DMS153 (cell line): ENCODE data around the gene USP34.
"Not testable (repeated sequence)": the region's sequence is repeated elsewhere in the genome, so short reads cannot be mapped to it uniquely, and the experiment has no call there.

ENCODE experiments used
- DNase-seq: peaks from one replicate; lab custom pipeline; 2025; lab: John Stamatoyannopoulos, UW

USP34 gene

GRCh38 chr2:61423714-61424113 lies 47.2 kb downstream of the USP34 start:
- no peak for DNase-seq

DNA sequence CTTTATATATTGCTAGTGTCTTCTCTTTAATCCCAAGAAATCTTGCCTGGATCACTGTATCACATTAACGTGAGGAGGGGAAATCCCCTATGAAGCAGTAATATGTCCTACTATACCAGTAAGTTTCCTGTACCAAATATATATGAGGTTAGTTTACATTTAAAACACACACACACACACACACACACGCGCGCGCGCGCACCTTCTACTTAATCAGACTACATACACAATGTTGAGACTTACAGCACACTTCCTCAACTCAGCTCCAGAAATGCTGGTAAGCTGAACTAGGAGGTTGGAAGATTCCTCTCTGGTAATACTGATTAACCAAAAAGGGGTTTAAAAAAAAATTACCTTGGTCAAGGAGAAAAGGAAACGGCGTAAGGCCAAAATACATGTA lies 49.3 kb downstream of the USP34 start:
- DNase-seq, result no peak

- DNase-seq, result no peak
These were observed 49.8 kb downstream of the USP34 start for GRCh38 chr2:61420991-61421544.

- DNase-seq, result no peak
These were observed 51.3 kb downstream of the USP34 start for GRCh38 chr2:61419570-61419969.

GRCh38 chr2:61419129-61419528 lies 51.8 kb downstream of the USP34 start:
- DNase-seq, result no peak

GRCh38 chr2:61416871-61417645 lies 53.8 kb downstream of the USP34 start:
- DNase-seq, result no peak

GRCh38 chr2:61415265-61415664 lies 55.6 kb downstream of the USP34 start:
- no peak for DNase-seq

DNA sequence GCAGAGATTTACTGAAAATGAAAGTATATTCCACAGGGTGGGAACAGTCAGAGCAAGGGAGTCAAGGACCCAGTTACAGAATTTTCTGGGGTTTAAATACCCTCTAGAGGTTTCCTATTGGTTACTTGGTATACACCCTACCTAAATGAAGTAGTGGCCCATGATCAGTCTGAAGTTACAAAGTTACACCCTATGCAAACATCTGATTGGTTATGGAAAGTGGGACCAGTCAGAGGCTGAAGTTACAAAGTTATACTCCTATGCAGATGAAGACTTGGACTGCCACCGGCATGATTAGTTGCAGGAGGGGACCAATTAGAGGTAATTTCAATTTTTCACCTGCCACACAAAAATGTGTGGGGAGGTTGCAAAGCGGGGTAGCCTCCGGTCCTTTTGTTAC lies 56.2 kb downstream of the USP34 start:
- DNase-seq, result no peak

- no peak for DNase-seq
These were observed 59.8 kb downstream of the USP34 start for GRCh38 chr2:61411109-61411508.

DNA sequence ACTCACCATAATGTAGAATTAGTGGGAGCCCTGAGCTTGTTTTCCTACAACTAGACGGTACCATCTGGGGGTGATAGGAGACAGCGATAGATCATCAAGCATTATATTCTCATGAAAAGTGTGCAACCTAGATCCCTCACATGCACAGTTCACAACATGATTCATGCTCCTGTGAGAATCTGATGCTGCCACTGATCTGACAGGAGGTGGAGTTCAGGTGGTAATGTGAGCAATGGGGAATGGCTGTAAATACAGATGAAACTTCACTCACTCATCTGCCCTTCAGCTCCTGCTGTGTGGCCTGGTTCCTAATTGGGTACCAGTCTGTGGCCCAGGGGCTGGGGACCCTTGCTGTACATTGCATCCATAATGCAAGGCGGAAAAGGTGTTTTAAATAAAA lies 60.7 kb downstream of the USP34 start:
- DNase-seq, result no peak

GRCh38 chr2:61405813-61406212 lies 65.1 kb downstream of the USP34 start:
- no peak for DNase-seq

DNA sequence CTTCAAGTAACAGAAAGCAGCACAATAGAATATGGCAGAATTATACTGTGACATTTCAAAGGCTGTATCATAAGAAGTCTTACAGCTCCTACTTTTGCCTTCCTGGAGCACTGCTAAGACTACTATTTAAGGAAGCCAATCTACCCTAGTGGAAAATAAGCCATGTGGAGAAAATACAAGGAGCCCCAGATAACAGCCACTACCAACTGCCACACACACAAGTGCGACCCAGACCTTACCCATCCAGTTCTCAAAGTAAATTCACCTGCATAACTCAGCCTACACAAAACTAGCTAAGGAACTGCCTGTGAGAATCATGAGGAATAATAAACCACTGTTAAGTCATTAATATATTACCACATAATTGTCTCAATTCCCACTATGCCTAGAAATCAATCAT lies 66.4 kb downstream of the USP34 start:
- DNase-seq, result no peak

GRCh38 chr2:61398413-61398812 lies 72.5 kb downstream of the USP34 start:
- DNase-seq, result no peak

DNA sequence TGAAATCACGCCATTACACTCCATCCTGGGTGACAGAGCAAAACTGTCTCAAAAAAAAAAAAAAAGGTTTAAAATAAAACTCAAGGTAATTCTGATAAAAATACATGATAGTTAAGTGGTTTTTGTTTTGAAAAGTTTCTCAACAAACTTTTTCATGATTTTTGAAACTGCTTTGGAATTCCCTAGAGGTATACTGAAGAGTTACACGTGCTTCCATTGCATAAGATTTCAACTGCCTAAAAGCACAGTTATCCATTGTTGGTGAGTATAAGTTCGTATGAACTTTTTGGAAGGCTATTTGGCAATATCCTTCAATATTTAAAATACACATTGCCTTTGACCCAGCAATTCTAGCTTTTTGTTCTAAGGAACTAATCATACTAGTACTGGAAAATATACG lies 74.9 kb downstream of the USP34 start:
- DNase-seq, result no peak

DNA sequence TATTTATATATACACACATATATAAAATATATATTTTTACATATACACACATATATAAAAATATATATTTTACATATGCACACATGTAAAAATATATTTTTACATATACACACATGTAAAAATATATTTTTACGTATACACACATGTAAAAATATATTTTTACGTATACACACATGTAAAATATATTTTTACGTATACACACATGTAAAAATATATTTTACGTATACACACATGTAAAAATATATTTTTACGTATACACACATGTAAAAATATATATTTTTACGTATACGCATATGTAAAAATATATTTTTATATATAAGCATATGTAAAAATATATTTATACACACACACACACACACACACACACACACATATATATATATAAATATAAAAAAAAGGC lies 83.3 kb downstream of the USP34 start:
- not testable (repeated sequence) for DNase-seq

DNA sequence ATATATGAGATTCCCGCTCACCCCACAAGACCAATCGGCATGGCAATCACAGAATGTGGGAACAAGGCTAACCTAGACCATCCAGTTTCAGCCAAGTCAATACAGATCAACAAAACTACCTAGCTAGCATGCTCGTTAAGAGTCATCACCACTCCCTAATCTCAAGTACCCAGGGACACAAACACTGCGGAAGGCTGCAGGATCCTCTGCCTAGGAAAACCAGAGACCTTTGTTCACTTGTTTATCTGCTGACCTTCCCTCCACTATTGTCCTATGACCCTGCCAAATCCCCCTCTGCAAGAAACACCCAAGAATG lies 90.0 kb downstream of the USP34 start:
- peak; percentile 3 for DNase-seq

DNA sequence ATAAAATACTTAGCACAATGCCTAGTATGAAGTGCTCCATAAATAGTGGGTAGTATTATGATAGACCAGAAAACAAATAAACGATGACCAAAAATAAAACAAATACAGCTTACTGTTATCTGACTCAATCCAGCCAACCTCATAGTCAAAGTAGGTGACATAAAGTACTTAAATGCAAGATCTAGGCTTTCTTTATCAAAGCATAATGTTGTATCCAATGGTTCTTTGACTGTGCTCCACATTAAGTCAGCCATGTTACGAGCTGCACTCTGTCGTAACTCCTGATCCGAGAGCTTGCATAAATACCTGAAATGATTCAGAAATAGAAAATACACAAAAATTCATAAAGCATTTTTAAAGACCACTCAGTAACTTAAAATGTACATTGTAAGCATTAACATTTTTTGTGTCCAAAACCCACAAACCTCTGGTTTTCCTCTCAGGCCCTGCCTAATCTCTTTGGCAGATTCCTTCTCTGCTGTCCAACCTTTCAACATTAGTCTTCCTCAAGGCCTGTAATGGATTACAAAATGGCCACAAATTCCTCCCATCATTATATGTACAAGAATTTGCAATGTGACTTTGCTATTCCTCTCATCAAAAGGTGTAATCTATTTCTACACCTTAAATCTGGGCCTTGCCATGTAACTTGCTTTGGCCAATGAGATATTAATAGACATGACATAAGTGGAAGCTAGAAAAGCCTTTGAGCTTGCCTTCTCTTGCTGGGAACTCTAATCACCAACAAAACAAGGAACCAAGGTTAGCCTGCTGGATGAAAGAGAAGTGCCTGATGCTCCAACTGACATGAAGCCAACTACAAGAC lies 90.6 kb downstream of the USP34 start:
- DNase-seq, result no peak

DNA sequence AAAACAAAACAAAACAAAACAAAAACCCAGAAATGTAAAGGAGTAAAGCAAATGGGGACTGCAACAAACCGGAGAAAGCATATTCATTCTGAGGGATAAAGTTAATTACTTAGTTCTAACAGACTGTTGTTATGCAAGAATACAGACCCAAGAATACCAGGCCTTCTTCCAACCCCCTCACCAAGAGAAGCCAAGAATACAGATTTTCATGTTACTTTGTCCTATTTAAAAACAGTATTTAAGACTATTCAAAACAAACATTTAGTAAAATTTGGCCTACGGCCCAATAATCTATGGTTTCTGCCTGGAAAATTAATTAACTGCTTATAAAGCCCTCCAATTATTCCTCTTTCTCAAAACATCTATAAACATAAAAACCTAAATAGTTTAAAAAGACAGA lies 91.4 kb downstream of the USP34 start:
- no peak for DNase-seq

DNA sequence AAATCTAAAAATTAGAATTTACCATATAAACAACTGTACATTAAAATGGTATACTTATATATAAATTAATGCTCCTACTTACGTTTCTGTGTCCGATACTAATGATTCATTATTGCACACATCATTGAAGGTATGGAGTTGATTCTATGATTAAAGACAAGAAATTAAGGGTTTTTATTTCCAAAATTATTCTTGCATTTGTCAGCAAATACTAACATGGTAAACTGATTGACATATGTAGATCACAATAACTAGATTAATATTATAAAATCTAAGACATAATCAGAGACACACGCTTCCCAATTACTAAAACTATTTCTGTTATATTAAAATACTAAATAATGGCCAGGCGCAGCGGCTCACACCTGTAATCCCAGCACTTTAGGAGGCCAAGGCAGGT lies 92.6 kb downstream of the USP34 start:
- DNase-seq, result no peak

DNA sequence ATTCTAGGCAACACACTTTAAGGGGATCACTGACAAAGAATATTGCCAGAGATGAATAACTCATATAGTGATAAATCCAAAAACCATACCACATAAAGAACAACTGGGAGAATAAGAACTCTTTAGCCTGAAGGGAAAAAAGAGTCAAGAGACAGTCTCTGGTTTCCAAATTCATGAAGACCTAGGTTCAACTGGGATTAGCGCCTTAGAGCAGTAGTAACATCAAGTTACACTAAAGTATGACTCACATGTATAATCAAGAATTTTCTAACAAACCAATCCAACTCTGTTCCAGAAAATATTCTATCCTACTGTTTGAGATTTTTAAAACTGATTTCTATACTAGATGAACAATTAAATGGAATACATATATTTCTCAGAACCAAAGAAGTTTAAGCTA lies 93.8 kb downstream of the USP34 start:
- DNase-seq, result no peak

DNA sequence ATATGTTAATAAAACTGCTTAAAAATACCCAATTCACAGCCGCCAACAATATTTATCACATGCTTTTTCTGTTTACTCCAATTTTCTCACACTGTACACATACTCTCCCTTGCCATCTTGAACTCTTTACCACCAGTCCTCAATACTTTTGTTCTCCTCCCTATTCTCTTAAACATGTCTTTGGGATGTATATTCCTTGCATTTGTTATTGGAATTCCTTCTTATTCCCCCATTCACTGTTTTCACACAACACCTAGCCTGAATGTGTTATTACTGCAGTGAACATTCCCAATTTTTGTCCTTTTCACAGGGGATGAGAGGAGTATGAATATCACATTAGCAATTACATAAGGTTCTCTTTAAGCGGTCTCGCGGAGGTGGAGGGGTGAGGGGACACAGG lies 94.7 kb downstream of the USP34 start:
- DNase-seq, result no peak

DNA sequence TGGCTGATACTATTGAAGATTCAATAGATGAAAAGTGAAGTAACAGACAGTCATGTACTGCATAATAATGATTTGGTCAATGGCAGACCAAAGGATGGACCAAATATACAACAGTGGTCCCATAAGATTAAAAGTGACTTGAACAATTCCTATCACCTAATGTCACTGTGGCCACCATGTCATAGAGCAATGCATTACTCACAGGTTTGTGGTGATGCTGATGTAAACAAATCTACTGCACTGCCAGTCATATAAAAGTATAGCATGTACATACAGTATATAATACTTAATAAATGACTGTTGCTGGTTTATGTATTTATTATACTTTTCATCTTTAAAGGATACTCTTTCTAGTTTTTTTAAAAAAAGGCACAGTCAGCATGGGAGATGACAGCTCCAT lies 99.9 kb downstream of the USP34 start:
- DNase-seq, result no peak
